ENCODE results near the gene SASH3.

SASH3 gene

DNA sequence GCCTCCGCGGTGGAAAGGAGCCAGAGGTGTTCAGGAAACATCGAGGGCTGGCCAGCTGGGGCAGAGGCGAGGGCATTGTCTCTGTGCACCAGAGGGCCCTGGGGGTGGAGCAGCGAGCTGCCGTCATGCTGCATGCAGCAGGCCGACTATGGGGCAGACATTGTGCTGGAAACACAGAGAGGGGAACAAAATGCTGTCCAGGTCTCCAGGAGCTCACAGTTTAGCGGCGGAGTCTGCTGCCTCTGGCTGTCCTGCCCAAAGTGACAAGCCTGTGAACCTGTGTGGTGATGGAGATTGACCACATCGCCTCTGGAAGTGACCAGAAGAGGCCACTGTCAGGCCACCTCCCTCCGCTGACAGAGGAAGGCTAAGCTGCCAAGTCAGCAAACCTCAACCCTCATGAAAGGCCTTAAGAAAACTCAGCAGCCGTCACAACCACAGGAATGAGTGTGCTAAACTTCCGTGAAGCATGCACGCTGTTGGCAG, 20.1 kb upstream of the SASH3 start:
- no peak for DNase-seq (ENCODE audit: low read depth in 2 of 2)

DNA sequence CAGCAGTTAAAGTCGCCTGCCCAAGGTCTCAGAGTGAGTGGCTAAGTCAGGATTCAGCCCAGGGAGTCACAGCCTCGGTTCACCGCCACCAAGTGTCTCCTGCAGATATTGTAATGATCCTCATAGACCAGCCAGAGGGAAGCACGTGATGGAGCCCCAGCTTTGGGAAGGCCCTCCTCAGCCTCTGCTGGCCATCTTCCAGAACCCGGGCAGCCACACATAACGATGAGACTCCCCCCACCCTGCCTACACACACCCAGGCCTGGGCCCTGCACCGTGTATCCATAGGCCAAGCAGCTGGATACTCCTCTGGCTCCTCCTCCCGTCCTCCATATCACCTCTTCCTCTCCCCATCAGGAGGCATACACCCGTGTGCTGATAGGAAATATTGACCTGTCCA, 19.6 kb upstream of the SASH3 start:
- no peak for DNase-seq (ENCODE audit: low read depth in 2 of 2)

DNA sequence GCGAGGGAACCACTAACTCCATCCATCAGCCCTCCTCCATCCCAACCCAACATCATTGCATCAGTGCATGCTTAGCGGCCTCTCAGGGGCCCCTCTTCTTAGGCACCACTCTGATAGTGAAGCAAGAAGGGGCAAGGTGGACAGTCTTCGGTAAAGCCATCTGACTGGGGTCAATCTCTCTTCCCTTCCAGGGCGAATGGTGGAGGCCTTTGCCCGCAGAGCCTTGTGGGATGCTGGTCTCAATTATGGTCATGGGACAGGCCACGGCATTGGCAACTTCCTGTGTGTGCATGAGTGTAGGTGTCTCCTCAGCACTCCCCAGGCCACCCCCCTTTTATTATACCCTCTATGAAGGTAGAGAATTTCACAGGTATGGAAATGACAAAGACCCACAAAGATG, 18.8 kb upstream of the SASH3 start:
- no peak for DNase-seq (ENCODE audit: low read depth in 2 of 2)

DNA sequence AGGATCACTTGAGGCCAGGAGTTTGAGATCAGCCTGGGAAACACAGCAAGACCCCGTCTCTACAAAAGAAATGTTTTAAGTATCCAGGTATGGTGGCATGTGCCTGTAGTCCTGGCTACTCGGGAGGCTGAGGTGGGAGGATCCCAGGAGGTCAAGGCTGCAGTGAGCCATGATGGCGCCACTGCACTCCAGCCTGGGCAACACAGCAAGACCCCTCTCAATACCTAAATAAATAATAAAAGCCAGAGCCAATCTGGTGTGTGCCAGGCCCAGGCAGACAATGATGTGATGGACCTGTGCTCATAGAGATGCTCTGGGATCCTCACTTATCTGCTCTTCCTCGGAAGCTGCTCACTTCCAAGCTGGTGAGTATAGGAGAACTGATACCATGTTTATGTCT, 18.2 kb upstream of the SASH3 start:
- DNase-seq (ENCODE audit: low read depth in 2 of 2): no peak

DNA sequence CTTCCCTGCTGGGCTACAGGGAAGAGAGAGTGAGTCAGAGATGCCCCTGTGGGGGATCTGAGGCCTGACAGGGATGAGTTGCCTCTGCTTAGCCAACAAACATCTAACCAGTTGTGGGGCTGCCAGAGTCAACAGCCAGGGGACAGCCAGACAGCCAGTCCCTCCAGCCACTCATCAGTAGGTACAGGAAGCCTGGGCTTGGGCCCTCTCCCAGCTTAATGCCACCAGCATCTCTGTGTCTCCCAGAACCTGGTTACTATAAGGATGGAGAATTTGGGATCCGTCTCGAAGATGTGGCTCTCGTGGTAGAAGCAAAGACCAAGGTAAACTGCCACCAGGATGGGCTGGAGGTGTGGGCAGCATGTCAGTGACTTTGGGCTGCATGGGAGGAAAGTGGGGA, 17.3 kb upstream of the SASH3 start:
- no peak for DNase-seq (ENCODE audit: low read depth in 2 of 2)

DNA sequence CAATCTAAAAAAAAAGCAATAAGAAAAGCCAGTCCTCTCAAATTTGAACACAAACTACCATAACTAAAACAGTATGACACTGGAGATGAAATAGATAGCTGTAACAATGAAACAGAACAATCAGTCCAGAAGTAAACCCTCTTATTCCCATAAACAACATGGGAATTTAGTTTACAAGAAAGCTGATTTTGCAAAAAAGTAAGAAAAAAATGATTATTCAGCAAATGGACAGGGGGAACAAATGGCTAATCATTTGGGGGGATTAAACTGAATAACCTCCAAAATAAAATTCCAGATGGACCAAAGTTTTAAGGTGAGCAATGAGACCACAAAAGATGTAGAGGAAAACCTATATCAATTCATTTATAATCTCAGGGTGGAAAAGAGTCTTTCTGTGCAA, 16.1 kb upstream of the SASH3 start:
- DNase-seq (ENCODE audit: low read depth in 2 of 2): no peak

DNA sequence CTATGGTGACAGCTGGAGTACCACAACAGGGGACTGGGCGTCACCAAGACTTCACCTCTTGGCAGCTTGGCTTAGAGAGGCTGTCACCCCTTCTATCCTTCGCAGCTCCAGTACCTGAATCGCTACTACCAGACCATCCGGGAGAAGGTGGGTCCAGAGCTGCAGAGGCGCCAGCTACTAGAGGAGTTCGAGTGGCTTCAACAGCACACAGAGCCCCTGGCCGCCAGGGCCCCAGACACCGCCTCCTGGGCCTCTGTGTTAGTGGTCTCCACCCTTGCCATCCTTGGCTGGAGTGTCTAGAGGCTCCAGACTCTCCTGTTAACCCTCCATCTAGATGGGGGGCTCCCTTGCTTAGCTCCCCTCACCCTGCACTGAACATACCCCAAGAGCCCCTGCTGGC, 11.6 kb upstream of the SASH3 start:
- no peak for DNase-seq (ENCODE audit: low read depth in 2 of 2)

DNA sequence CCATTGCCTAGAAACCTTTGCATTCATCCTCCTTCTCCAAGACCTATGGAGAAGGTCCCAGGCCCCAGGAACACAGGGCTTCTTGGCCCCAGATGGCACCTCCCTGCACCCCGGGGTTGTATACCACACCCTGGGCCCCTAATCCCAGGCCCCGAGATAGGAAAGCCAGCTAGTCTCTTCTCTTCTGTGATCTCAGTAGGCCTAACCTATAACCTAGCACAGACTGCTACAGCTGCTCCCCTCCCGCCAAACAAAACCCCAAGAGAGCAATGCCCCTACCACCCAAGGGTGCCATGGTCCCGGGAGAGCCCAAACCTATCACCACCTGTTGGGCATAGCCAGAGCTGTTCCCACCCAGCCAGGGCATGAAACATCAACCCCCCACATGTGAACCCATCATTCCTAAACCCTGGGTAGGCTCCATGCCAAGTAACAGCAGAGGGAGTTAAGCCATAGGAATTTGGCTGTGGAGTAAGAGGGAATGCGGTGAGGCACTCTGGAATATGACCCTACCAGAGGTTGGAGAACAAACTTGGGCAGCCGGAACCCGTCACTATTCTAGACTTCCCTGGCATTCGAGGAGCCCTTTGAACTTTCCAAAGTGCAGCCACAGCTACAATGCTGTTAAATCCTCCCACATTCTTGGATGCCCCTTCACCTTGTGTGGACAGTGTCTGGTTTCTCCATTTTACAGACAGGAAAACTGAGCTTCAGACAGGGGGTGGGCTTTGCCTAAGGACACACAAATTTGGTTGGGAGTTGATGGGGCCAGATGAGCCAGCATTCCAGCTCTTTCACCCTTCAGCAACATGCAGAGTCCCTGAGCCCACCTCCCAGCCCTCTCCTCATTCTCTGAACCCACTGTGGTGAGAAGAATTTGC, 10.9 kb upstream of the SASH3 start:
- no peak for DNase-seq (ENCODE audit: low read depth in 2 of 2)

DNA sequence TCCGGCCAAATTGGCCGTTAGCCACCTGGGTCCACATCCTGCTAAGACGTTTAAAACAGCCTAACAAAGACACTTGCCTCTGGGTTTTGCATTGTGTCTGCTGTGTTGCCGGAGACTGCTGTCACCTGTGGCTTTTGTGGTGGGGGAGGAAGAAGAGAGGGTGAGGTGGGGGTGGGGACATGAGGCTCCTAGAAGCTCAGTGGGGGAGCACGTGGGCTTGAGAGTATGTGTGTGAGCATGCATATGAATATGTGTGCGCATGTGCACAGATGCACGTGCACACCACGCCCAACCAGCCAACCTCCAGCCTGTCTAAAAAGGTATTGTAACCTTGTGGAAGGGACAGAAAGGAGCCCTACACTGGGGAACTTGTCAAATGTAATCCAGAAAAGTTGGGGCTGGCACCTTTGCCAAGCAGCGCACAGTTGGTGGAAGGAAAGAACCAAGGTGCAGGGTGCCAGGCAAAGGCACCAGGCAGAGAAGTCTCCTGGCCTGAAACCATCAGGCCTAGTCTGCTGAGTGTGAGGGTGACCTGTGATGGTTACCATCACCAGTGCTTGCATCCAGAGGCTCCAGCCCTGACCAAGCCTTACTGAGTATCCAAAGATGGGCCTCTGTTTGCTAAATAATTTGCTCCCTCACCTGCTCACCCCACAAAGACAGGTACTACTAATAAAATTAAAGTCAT, 10.1 kb upstream of the SASH3 start:
- peak; percentile 47 to 62 for DNase-seq (ENCODE audit: low read depth in 2 of 2)

DNA sequence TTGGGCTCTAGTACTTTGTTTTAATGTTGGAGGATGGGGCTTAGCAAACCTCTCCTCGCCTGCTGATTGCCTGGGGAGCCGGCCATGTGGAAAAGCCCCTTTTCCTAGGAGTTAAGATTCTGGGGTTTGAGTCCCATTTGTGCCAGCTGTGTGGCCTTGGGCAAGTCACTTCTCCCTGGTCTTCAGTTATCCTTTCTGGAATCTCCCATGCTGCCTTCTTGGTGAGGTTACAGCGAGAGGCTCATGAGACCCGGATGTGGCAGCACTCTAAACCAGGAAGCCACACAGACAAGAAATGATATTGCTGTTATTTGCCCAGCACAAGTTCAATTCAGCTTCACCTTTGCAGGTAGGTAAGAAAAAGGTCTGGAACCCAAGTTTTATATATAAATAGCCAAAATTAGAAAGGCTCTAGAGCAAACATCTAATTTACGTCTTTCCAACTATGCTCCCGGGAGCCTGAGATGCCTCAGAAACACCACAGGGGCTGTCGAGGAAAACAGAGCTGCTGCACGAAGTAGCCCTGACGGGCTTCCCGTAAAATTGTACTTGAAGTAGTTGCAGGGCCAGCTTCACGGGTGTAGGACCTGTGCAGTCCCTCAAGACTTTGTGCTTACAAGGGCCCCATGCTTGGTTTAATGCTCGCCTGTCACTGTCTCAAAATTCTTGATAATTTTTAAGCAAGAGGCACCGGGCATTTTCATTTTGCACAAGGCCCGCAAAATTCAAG, 8.3 kb upstream of the SASH3 start:
- no peak for DNase-seq (ENCODE audit: low read depth in 2 of 2)

DNA sequence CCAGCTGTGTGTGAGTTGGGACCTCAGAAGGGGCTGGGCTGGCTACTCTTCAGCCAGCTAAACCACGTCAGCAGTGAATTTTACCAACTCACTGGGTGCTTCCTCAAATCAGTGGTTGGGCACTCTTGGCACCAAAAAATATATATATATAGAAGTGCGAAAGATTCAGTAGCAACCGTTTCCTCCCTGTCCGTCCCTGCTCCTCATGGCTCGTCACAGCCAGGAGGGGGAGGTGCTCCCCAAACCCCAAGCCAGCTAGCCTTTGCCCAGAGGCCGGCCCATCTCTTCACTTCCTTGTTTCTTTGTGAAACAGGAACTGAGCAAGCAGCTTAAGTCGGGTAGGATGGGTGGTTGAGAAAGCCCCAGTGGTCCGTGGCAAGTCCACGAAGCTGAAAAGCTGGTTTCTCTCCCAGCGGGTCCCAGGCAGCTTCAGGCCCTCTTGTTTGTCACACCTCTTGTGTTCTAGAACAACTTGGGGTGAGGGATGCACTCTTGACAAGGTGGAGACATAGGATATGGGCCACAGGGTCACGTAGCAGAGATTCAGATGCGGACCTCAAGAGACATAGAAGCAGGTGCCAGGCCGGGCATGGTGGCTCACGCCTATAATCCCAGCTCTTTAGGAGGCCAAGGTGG, 6.8 kb upstream of the SASH3 start:
- no peak for DNase-seq (ENCODE audit: low read depth in 2 of 2)

DNA sequence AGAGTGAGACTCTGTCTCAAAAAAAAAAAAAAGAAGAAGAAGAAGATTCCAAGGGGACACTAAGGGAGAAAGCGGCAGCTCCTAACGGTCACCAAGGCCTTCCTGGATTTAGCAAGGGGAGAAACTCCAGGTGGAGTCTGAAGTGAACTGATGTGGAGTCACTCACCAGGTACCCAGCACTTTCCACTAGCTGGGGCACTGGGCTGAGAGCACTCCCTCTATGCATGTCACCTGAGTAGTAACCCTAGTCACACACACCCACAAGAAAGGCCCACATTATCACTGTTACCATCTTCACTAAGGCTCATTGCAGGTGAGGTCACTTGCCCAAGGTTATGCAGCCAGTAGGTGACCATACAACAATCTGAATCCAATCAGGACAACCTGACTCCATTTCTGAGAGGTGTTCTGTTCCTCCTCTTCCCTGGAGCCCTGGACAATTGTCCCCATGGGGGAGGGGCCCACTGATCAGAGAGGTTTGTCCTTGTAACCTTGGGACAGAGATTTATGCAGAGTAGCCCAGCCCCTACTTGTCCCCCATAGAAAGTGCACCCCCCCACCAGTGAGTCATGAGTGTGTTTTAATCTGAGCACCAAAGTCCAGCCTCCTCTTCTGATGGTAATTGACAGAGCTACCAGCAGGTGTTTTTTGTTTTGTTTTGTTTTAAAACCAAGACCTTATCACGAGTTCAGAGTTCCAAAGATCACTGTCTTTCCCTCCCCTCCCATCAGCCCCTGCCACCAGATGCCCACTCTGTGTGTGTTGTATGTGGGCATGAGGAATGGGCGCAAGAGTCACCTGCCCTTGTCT, 5.9 kb upstream of the SASH3 start:
- DNase-seq (ENCODE audit: low read depth in 2 of 2): no peak

DNA sequence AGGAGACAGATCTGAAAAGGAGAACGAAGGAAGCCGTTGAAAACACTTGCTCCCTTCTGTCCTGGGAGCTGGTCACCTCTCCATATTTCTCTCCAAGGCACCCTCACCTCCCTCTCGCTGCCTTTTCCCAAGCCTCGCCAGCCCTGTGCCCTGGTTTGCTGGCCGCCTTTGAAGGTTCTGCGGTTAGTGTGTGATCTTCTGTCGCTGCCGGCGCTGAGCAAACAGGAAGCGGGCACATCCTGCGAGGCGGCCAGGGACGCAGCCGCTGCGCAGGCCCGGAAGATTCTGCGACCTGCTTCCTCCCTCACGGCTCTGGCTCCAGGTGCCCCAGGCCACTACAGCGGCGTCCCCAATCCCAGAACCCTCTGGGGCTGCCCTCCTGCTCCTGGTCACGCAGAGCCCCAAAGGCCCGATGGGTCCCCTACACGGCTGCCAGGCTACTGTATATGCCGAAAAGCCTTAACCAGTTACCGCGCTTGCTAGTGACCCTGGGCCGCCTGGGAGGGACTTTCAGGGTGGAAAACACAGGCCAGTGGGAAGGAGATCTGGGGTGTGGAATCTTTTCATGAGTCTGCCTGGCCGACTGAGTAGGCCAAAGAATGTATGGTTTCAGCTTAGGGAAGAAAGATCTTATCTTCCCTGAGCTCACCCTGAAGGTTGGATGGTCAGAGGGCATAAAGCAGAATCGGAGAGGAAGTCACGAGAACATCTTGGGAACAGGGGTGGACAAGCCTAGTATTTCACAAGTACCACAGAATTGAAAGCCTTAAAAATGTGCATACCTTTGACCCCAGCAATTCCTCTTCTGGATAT, 2.3 kb upstream of the SASH3 start:
- DNase-seq (ENCODE audit: low read depth in 2 of 2): peak; percentile 46 to 47

DNA sequence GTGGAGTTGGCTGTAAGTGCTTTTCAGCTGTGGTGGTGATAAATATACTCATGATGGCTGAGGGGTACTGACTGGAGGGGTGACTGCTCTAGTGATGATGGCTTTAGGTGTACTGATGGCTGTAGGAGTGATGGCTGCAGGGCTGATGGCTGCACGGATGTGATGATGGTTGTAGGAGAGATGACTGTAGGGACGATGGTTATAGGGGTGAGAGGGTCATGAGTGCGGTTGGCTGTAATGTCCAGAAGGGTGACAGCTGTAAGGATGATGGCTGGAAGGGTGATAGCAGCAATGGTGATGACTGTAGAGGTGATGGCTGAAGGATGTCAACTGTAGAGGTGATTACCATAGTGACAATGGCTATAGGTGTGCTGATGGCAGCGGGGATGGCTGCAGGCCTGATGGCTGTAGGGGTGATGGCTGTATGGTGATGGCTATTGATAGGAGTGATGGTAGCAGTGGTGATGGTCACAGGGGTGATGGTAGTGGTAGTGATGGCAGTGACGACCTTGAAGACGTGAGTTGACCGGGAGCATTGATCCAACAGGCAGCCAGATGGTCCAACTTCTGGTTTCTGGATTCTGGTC, 570 bp upstream of the SASH3 start:
- no peak for DNase-seq (ENCODE audit: low read depth in 2 of 2)

DNA sequence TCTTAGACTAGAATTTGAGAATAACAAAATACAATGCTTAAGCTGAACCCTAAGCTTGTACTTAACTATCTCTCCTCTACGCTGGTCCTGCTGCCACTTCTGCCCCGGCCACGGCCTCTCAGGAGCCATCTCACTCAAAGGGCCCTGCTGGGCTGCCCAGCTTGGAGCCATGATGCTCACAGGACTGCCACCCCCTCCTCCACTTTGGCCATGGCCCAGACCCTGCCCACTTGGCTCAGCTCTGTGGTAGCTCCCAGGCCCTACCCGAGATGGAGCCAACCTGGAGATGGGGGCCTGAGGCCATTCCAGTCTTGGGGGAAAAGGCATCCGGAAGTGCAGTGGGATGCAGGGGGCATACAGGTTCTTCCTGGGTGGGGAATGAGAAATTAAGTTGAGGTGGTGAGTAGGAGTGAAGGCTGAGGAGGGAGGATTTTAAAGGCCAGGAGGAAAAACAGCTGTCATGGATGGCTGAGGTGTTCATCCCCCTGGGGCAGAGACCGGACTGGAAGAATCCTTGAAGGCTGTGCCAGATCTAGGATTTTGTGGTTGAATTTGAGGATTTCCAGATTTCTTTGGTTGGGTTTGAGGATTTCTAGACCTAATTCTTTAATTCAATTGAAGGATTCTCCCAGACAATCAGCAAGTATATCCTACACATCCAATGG, 824 bp downstream of the SASH3 start:
- DNase-seq (ENCODE audit: low read depth in 2 of 2): no peak

DNA sequence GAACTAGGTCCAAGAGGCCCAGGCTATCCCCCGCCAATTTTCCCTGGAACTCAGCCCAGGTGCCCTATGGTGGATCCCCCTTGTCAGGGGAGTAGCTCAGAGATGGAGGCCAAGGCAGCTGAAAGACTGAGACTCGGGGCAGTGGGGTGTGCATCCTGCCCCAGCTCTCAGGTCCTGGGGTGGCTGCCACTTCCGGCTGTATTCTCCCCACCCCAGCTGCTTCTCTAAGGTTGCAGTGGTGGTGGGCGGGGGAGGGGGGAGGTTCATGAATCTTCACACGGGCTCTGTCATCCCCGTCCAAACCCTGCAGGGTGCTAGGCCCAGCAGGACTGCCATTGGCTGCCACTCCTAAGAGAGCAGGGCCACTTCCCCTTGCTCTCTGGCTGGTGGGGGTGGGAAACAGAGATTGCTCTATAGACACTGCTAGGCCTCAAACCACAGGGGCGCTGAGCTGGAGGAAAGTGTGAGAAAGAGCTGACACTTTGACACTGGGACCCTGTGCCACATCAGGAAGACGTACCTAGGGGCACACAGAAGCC, 1.5 kb downstream of the SASH3 start:
- DNase-seq (ENCODE audit: low read depth in 2 of 2): peak; percentile 50 to 59

DNA sequence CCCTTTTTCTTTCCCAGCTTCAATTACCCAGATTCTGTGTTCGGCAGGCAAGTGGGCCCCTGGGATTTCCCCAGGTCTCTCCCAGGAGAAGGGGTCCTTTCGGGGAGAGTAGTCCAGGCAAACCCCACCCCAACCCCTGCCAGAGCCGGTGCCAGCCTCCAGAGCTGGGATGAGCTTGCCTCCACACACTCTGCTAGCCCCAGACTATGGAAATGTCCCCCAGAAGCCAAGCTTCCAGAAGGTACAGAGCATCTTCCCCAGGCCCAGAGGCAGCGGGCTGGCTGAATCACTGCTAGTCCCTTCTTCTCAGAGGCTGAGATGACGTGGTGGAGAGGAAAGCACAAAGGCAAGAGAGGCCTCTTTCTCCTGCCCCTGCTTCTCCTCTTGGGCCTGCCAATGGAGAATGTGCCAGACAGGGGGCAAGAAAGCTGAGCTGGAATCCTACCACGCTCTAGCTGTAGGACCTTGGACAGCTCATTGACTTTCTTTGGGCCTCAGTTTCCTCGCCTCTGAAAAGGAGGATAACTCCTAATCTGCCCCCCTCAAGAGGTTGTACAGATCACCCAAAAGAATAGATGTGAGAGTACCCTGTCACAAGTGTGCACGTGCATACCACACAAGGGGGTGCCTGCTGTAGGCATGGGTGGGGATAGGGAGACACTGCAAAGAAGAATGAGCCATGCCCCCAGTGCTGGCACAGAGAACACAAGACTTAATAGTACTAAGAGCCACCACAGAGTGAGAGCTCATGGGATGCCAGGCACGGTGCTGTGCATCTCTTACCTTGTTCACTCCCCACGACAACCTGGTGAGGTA, 2.1 kb downstream of the SASH3 start:
- no peak for DNase-seq (ENCODE audit: low read depth in 2 of 2)

DNA sequence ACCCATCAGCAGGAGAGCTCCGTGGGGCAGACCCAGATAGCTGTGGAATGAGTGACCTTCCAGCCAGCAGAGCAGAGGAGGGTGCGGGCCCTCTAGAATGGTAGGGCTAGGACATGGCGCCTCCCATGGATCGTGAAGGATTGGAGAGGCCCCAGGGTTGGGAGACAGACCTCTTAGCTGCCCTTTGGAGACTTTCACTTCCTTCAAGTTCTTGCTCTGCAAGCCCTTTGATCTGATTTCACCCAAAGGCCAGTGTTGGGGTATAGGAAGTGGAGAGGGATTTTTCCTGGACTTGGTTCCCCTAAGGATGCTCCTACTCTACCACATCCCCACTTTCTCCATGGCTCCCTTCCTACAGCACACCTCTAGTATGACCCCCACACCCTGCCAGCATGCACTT, 3.0 kb downstream of the SASH3 start:
- DNase-seq (ENCODE audit: low read depth in 2 of 2): no peak
